Vagina (tissue), 2 donors: ENCODE data around the gene COLQ.

Source experiments
- POLR2A ChIP-seq, 2 donors: fragments of 450-650 bp; IDR thresholded peaks; one replicate each; pipeline ENCODE4 v1.6.1; 2017; ENCODE audit warnings: antibody characterized with exemption in 2 of 2, mild to moderate bottlenecking in 2 of 2, moderate library complexity in 2 of 2
- POLR2AphosphoS5 ChIP-seq, 2 donors: sonication (generic); formaldehyde crosslinking; IDR thresholded peaks; one replicate each; pipeline ENCODE4 v1.9.0; 2017; ENCODE audit warnings: antibody characterized with exemption in 2 of 2, mild to moderate bottlenecking in 2 of 2, low read depth in 1 of 2; ENCODE audit not compliant: insufficient read depth in 1 of 2

DNA sequence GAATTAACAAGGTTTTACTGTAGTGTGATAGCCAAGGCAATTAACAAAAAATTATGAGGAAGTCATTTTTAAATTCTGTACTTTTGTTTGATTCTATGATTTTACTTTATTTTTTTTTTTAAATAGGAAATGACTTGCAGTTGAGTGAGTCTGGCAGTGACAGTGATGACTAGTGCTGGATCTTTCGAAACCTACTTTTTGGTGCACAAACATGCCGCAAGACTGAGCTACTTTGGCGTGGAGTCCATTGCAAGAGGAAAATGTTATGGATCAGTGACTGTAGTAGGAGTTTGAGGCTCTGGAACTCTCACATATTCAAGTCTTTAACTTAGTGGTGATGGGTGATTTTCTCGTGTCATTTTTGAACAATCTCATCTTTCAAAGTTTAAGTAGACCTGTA is 82.5 kb downstream of the COLQ start:
- TF ChIP-seq POLR2A (IDR thresholded peaks at IDR 0.05) (no peak), POLR2AphosphoS5 (IDR thresholded peaks at IDR 0.05; ENCODE audit: insufficient read depth in 1 of 2, low read depth in 1 of 2) (no peak)
